A549 (cell line): ENCODE data around the gene KCNQ1. TPM values are rescaled to one million over a fixed set of nuclear protein-coding genes. Genes with fewer than 3 reads are reported as not detected.

ENCODE experiments used
- ATAC-seq, 2 experiments: fragments of 200-7000 bp in 1 of 2; fragments of >200 bp in 1 of 2; cut with Nextera tagmentation in 1 of 2; cut with Tn5 transposase in 1 of 2; 3 replicates each; pipeline versions ENCODE4 v1.8.0 to v1.9.1; 2018 to 2020; ENCODE audit warnings: mild to moderate bottlenecking in 1 of 2, moderate library complexity in 1 of 2
- CTCF ChIA-PET: fragments of 300-600 bp; sonication (Branson Sonifier 250); formaldehyde crosslinking; extraction: SDS; loops from one replicate; lab custom pipeline; 2021; ENCODE audit warnings: antibody characterized with exemption, inconsistent platforms; lab: Yijun Ruan, JAX
- POLR2A ChIA-PET: fragments of 350-600 bp; formaldehyde crosslinking; extraction: SDS; loops from one replicate; lab custom pipeline; 2021; ENCODE audit warnings: antibody characterized with exemption, inconsistent platforms; lab: Yijun Ruan, JAX
- DNase-seq, 2 experiments: peaks; one replicate each; pipeline versions ENCODE4 v3.0.0 to v3.0.0-alpha.2; 2011 to 2016; ENCODE audit warnings: low read depth in 1 of 2, low spot score in 1 of 2
- FAIRE-seq: peaks from 2 replicates; lab custom pipeline; 2011; peaks lifted over from hg19 to GRCh38; lab: Jason Lieb, UNC
- H3K27ac ChIP-seq, 2 experiments: fragments of >200 bp; sonication (Bioruptor Twin); formaldehyde crosslinking; 3 replicates each; pipeline ENCODE4 v1.5.1; 2016 to 2017
- H3K4me1 ChIP-seq: fragments of >200 bp; sonication (Bioruptor Twin); formaldehyde crosslinking; 3 replicates; pipeline ENCODE4 v1.6.1; 2016
- H3K4me2 ChIP-seq: fragments of >200 bp; sonication (Bioruptor Twin); formaldehyde crosslinking; 3 replicates; pipeline ENCODE4 v1.6.1; 2016
- H3K4me3 ChIP-seq: fragments of >200 bp; sonication (Bioruptor Twin); formaldehyde crosslinking; 3 replicates; pipeline ENCODE4 v1.5.1; 2016
- H3K9me3 ChIP-seq: fragments of >200 bp; sonication (Bioruptor Twin); formaldehyde crosslinking; 3 replicates; pipeline ENCODE4 v1.6.1; 2016
- CEBPB ChIP-seq, 2 experiments: fragments of >200 bp in 1 of 2; sonication (Bioruptor Twin) in 1 of 2; formaldehyde crosslinking in 1 of 2; IDR thresholded peaks; 2 replicates each; pipeline ENCODE4 v1.6.1; 2012 to 2016
- CHD4 ChIP-seq: fragments of 200-600 bp; sonication (generic); IDR thresholded peaks from 2 replicates; pipeline ENCODE4 v1.6.1; 2016; ENCODE audit warnings: antibody characterized with exemption, mild to moderate bottlenecking, borderline replicate concordance
- EHF ChIP-seq: fragments of 250-450 bp; sonication (Bioruptor Pico); IDR thresholded peaks from 2 replicates; pipeline ENCODE4 v1.5.0; 2020; ENCODE audit warnings: mild to moderate bottlenecking
- EHMT2 ChIP-seq: fragments of 200-600 bp; sonication (generic); IDR thresholded peaks from 2 replicates; pipeline ENCODE4 v1.6.1; 2016; ENCODE audit warnings: antibody characterized with exemption, low read depth, mild to moderate bottlenecking, moderate library complexity
- FOSL2 ChIP-seq, 2 experiments: fragments of 450-650 bp in 1 of 2; fragments of >200 bp in 1 of 2; sonication (Bioruptor Twin) in 1 of 2; formaldehyde crosslinking; IDR thresholded peaks; 2 replicates each; pipeline versions ENCODE4 v1.5.0 to v1.6.1; 2016 to 2020; ENCODE audit warnings: mild to moderate bottlenecking in 1 of 2, moderate library complexity in 1 of 2
- FOXS1 ChIP-seq: fragments of 250-450 bp; sonication (Bioruptor Pico); IDR thresholded peaks from 2 replicates; pipeline ENCODE4 v1.5.0; 2020; ENCODE audit warnings: mild to moderate bottlenecking, moderate library complexity
- HDAC2 ChIP-seq: fragments of 200-600 bp; sonication (generic); IDR thresholded peaks from 2 replicates; pipeline ENCODE4 v1.6.1; 2016
- HMGXB4 ChIP-seq: fragments of 250-450 bp; sonication (Bioruptor Pico); IDR thresholded peaks from 2 replicates; pipeline ENCODE4 v1.5.0; 2021; ENCODE audit warnings: mild to moderate bottlenecking, moderate library complexity, borderline replicate concordance
- HOXA7 ChIP-seq: fragments of 250-450 bp; sonication (Bioruptor Pico); IDR thresholded peaks from 2 replicates; pipeline ENCODE4 v1.5.0; 2020; ENCODE audit warnings: mild to moderate bottlenecking, moderate library complexity
- HOXB5 ChIP-seq: fragments of 250-450 bp; sonication (Bioruptor Pico); IDR thresholded peaks from 2 replicates; pipeline ENCODE4 v1.5.0; 2020; ENCODE audit warnings: mild to moderate bottlenecking, moderate library complexity
- KDM5A ChIP-seq: fragments of 200-600 bp; sonication (generic); IDR thresholded peaks from 2 replicates; pipeline ENCODE4 v1.6.1; 2016; ENCODE audit warnings: antibody characterized with exemption, mild to moderate bottlenecking
- NFE2L2 ChIP-seq: fragments of 150-350 bp; conservative IDR thresholded peaks from 2 replicates; pipeline ENCODE4 v1.6.1; 2014; ENCODE audit warnings: low read length
- NPAS2 ChIP-seq: fragments of 250-450 bp; sonication (Bioruptor Pico); IDR thresholded peaks from 2 replicates; pipeline ENCODE4 v1.8.0; 2022; ENCODE audit warnings: mild to moderate bottlenecking, moderate library complexity, borderline replicate concordance
- RCOR1 ChIP-seq: fragments of 150-350 bp; IDR thresholded peaks from 2 replicates; pipeline ENCODE4 v1.6.1; 2014; ENCODE audit warnings: antibody characterized with exemption, low read length, low read depth
- RNF2 ChIP-seq: fragments of 200-600 bp; sonication (generic); IDR thresholded peaks from 2 replicates; pipeline ENCODE4 v1.6.1; 2016; ENCODE audit warnings: low read depth, mild to moderate bottlenecking, antibody characterized with exemption, moderate library complexity, borderline replicate concordance
- SMC3 ChIP-seq: fragments of >200 bp; sonication (Bioruptor Twin); formaldehyde crosslinking; IDR thresholded peaks from 3 replicates; pipeline ENCODE4 v1.6.1; 2018; ENCODE audit warnings: inconsistent platforms
- SREBF2 ChIP-seq: fragments of 450-650 bp; IDR thresholded peaks from 2 replicates; pipeline ENCODE4 v1.6.1; 2014; ENCODE audit warnings: mild to moderate bottlenecking, moderate library complexity
- TP53 ChIP-seq: fragments of 250-450 bp; sonication (Bioruptor Pico); IDR thresholded peaks from 2 replicates; pipeline ENCODE4 v1.5.0; 2021; ENCODE audit warnings: mild to moderate bottlenecking, moderate library complexity
- ZC3H11A ChIP-seq: fragments of 450-650 bp; IDR thresholded peaks from 2 replicates; pipeline ENCODE4 v1.6.1; 2014; ENCODE audit warnings: antibody characterized with exemption, mild to moderate bottlenecking
- ZFP36 ChIP-seq: fragments of 450-650 bp; IDR thresholded peaks from 2 replicates; pipeline ENCODE4 v1.6.1; 2014; ENCODE audit warnings: borderline replicate concordance; ENCODE audit not compliant: partially characterized antibody
- WGBS: methylation state at CpG from one replicate; pipeline ENCODE4 v1.1.6; 2017; ENCODE audit errors: missing lambda C conversion rate; 5-methylcytosine and 5-hydroxymethylcytosine counted together
- polyA plus RNA-seq, 4 experiments: library from polyadenylated mRNA; depleted of rRNA in 3 of 4; stranded (reverse); fragments of >200 nt; fragmentation: RNase III in 1 of 4; extraction: RNeasy Plus Mini Kit Qiagen cat#74134 plus additional on column Dnase treatment in 1 of 4; gene quantifications; 2 replicates in 3 of 4; 3 replicates in 1 of 4; pipeline ENCODE4 v1.2.3, GENCODE V29; 2011 to 2017
- TF ChIP-seq, protein P1 (sequence below): fragments of 250-450 bp; sonication (Bioruptor Pico); IDR thresholded peaks from 2 replicates; pipeline ENCODE4 v1.5.0; 2020; ENCODE audit warnings: low read depth, mild to moderate bottlenecking, moderate library complexity
- TF ChIP-seq, protein P2 (sequence below): fragments of 150-350 bp; IDR thresholded peaks from 2 replicates; pipeline ENCODE4 v1.6.1; 2014; ENCODE audit warnings: low read depth, mild to moderate bottlenecking, low read length

The KCNQ1 gene
- polyA plus RNA-seq, 2 of the 4 experiments (the other 2 are of a cell fraction), result 0.14 to 0.17 TPM

DNA sequence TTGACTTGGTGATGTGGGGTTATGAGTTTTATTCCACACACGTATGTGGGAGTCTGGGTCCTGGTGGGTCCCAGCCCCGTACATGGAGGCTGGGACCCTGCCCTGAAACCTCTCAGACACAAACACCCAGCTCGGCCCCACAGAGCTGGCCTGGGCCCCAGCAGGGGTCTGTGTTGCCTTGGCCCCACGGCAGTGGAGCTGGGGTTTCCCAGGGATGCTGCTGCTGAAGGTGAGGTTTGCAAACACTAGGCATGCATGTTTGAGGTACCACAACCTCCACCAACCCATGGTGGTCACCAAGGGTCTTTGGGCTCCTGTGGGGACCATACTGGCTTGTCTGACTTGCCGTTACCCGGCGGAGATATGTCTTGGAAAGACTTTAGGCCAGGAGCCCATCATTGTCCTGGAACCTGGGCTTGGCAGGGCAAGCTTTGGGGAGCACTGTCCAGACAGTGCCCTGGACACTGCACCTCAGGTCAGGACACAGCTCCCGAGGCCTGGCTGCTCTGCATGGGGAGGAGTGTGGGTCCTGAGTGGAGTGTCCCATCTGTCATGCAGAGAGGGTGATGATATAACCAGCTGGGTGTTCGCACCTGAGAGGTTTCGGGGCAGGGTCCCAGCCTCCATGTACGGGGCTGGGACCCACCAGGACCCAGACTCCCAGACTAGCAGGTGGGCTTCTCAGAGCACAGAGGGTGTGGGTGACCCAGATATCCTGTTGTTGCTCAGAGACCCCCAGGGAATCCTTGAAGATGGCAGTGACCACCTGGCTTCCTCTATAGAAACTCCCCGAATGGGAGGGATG is 63.3 kb downstream of the KCNQ1 start:
- no peak for TF ChIP-seq HDAC2
- TF ChIP-seq SREBF2, result no peak
- TF ChIP-seq CEBPB (IDR thresholded peaks at IDR 0.05), result no peak
- no peak for TF ChIP-seq RNF2
- TF ChIP-seq, protein P1, sequence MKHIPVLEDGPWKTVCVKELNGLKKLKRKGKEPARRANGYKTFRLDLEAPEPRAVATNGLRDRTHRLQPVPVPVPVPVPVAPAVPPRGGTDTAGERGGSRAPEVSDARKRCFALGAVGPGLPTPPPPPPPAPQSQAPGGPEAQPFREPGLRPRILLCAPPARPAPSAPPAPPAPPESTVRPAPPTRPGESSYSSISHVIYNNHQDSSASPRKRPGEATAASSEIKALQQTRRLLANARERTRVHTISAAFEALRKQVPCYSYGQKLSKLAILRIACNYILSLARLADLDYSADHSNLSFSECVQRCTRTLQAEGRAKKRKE (CRISPR knock-in tag), result no peak
- no peak for TF ChIP-seq HMGXB4
- no peak for TF ChIP-seq HOXA7 (CRISPR knock-in tag)
- TF ChIP-seq FOXS1 (CRISPR knock-in tag), result no peak
- no peak for TF ChIP-seq SMC3
- no peak for TF ChIP-seq EHMT2
- no peak for TF ChIP-seq TP53
- TF ChIP-seq HOXB5 (CRISPR knock-in tag), result no peak
- Histone ChIP-seq H3K27ac (no peak overlapping the region), H3K9me3 (no peaks in the 10 kb centered on the region), H3K4me3 (no peak overlapping the region), H3K4me1 (no peaks in the 10 kb centered on the region), H3K4me2 (no peak overlapping the region)
- DNase-seq (no peak), FAIRE-seq (no peak), ATAC-seq (no peak)
- POLR2A ChIA-PET, result no interaction called here
- CTCF ChIA-PET, result interaction anchor here (0.5 to 11.1 kb wide), 6 partner anchors 10 to 434 kb away, joined by 3 to 83 read pairs (median 4); no protein-coding TSS in a partner anchor
- 40% methylated on average over 11 of the region's 12 CpGs for WGBS

- no peaks in the 10 kb centered on the region for H3K9me3 ChIP-seq
- ChIA-PET CTCF (interaction anchor here (0.8 to 11.1 kb wide), 5 partner anchors 11 to 380 kb away, joined by 3 to 83 read pairs (median 4); no protein-coding TSS in a partner anchor), POLR2A (no interaction called here)
- no peak for DNase-seq
- no peak for ATAC-seq
- 0% methylated on average over 2 of the region's 2 CpGs for WGBS
- no peak for FAIRE-seq
- TF ChIP-seq ZFP36 (peak; percentile 52), CHD4 (no peak)
- no peak overlapping the region for H3K4me3 ChIP-seq
- no peak overlapping the region for H3K4me2 ChIP-seq
- H3K27ac ChIP-seq, result no peak overlapping the region
- H3K4me1 ChIP-seq, result no peaks in the 10 kb centered on the region
Measured at GRCh38 chr11:2508793-2509192, 64.0 kb downstream of the KCNQ1 start.

- H3K9me3 ChIP-seq, result no peaks in the 10 kb centered on the region
- no peak for FAIRE-seq
- ATAC-seq, result no peak
- DNase-seq, result no peak
- no peak for TF ChIP-seq RCOR1
- TF ChIP-seq EHF (CRISPR knock-in tag), result no peak
- TF ChIP-seq ZFP36, result no peak
- TF ChIP-seq FOSL2 (IDR thresholded peaks at IDR 0.05), result no peak
- no peak for TF ChIP-seq FOSL2 (CRISPR knock-in tag; IDR thresholded peaks at IDR 0.05)
- no peak for TF ChIP-seq NFE2L2
- no peak for TF ChIP-seq HMGXB4
- TF ChIP-seq, protein P2, sequence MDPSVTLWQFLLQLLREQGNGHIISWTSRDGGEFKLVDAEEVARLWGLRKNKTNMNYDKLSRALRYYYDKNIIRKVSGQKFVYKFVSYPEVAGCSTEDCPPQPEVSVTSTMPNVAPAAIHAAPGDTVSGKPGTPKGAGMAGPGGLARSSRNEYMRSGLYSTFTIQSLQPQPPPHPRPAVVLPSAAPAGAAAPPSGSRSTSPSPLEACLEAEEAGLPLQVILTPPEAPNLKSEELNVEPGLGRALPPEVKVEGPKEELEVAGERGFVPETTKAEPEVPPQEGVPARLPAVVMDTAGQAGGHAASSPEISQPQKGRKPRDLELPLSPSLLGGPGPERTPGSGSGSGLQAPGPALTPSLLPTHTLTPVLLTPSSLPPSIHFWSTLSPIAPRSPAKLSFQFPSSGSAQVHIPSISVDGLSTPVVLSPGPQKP, result no peak
- TF ChIP-seq NPAS2 (CRISPR knock-in tag), result no peak
- TF ChIP-seq ZC3H11A, result no peak
- TF ChIP-seq KDM5A, result no peak
- TF ChIP-seq, all 56 proteins: peak for 0
- H3K4me1 ChIP-seq, result no peaks in the 10 kb centered on the region
- H3K27ac ChIP-seq, result no peak overlapping the region
- H3K4me3 ChIP-seq, result no peak overlapping the region
- POLR2A ChIA-PET, result no interaction called here
- H3K4me2 ChIP-seq, result no peak overlapping the region
- 60% methylated on average over 15 of the region's 16 CpGs for WGBS
- CTCF ChIA-PET, result interaction anchor here (0.8 to 11.1 kb wide), 2 partner anchors 10 to 23 kb away, joined by 3 to 83 read pairs; no protein-coding TSS in a partner anchor
Measured at GRCh38 chr11:2509481-2510001, 64.7 kb downstream of the KCNQ1 start.
